ENCODE results near the gene WBP1. TPM values are rescaled to one million over a fixed set of nuclear protein-coding genes. Genes with fewer than 3 reads are reported as not detected.

The WBP1 gene
- total RNA-seq, 4 donors from 2014 or later, result 40.0 to 56.4 (median 47.2) TPM

DNA sequence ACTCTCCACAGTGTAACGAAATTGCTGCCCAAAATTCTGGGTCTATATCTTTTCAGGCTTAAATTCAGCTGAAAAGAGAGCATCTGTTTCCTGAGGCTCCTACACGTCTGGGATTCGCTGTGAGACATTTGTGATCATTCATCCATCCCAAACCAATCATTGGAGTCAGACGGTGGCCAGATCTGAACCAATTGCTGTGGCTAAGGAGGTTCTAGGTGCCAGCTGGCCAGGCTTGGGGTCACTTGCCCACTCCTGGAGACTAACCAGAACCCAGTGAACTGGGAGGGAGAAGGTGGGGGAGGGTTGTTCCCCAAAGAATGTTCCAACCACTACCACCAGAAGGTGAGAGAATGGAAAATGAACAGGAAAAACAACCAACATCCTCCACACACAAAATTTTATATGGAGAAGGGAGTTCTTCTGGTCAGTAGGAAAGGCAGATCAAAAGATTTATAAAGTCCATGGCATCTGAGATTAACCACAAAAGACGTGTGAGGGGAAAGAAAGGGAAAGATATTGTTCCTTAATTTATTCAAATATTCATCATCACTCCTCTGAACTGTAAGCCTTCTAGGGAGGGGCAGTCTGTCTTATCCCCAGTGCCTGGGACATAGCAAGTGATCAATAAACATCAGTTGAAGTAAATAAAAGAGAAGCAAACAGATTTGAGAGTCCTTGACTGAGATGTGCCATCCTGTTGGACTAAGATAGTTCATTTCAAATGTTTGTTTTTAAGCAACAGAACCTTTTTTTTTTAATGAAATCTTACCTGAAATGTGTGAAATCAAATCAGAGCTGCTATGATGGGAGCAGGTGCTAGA is 13.5 kb upstream of the WBP1 start:
- Histone ChIP-seq H3K4me3 (no peak overlapping the region), H3K4me1 (peaks cover 17 to 27% (median 22%) of the 10 kb centered on the region in 4 donors), H3K27ac (replicated peaks in 1 of 4) (no peak overlapping the region), H3K36me3 (no peaks in the 10 kb centered on the region), H3K27me3 (peaks cover 0 to 30% (median 7%) of the 10 kb centered on the region in 4 donors), H3K9me3 (no peaks in the 10 kb centered on the region)
- intact Hi-C loops (cut with DNase I), result no loop called here
- WGBS, result 22% methylated on average over 5 of the region's 5 CpGs
- DNase-seq (ENCODE audit: extremely low spot score), result no peak
- TF ChIP-seq EP300 (IDR thresholded peaks at IDR 0.05), result no peak
- TF ChIP-seq POLR2A (IDR thresholded peaks at IDR 0.05; ENCODE audit: low read depth), result no peak
- TF ChIP-seq CTCF (IDR thresholded peaks at IDR 0.05), result no peak
- TF ChIP-seq POLR2AphosphoS5 (IDR thresholded peaks at IDR 0.05), result no peak

DNA sequence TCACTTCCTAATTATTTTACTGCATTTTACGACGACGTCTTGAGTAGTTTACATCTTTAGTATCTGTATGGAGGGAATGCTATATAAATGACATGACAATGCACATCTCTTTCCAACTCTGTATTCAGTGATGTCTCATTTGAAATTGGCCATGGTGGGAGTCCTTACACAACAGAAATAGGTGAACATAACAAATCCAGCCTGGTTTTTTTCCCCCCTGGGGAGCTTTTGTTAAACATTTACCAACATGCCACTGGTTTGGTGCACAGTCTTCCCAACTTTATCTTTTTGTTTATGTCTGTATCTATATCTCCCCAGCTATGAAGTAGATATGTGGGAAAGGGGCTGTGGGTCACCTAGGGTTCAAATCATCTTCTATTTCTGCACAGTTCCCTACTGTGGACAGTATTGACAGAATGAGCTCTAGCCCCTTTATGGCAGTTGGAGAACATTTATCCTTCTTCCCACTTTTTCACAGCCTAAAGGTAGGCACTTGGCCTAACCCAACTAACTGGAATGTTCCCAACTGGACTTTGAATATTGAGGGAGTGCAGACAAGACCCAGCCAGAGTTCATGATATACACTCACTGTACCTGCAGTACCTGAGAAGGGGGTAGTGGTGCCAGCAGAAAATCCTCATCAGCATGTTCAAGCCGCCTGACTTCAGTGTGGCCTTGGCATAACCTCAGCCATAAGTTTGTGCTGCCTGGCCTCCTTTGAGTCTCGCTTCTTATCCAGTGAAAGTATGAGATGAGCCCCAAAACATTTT is 10.8 kb upstream of the WBP1 start:
- intact Hi-C loops (cut with DNase I), result no loop called here
- Histone ChIP-seq H3K4me1 (peaks cover 0 to under 1% (median under 1%) of the 10 kb centered on the region in 4 donors), H3K9me3 (no peaks in the 10 kb centered on the region), H3K4me3 (no peak overlapping the region), H3K36me3 (no peaks in the 10 kb centered on the region), H3K27ac (replicated peaks in 1 of 4) (no peak overlapping the region), H3K27me3 (peaks cover 0 to 15% (median under 1%) of the 10 kb centered on the region in 4 donors)
- TF ChIP-seq POLR2AphosphoS5 (IDR thresholded peaks at IDR 0.05) (no peak), EP300 (IDR thresholded peaks at IDR 0.05) (no peak), CTCF (IDR thresholded peaks at IDR 0.05) (no peak), POLR2A (IDR thresholded peaks at IDR 0.05; ENCODE audit: low read depth) (no peak)
- WGBS, result 84% methylated on average over 5 of the region's 5 CpGs
- DNase-seq (ENCODE audit: extremely low spot score), result no peak

DNA sequence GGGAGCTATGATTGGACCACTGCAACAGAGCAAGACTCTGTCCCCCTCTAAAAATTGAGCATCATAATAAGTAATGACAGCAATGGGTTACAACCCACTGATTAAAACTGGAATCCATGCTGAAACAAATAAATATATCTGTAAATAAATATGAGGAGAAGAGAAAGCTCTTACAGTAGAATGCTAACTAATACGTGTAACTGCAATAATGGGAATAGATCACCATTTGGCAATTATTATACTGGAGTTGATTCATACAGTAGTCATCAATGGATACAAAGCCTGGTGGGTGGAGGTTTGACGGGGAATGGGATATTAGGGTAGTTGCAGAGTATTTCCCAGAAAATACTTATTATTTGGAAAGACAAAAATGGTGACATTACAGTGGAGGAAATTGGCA is 9.5 kb upstream of the WBP1 start:
- Histone ChIP-seq H3K9me3 (no peaks in the 10 kb centered on the region), H3K4me1 (no peaks in the 10 kb centered on the region), H3K27ac (replicated peaks in 1 of 4) (no peak overlapping the region), H3K36me3 (no peaks in the 10 kb centered on the region), H3K4me3 (no peak overlapping the region), H3K27me3 (peaks cover 0 to 6% (median 0%) of the 10 kb centered on the region in 4 donors)
- 67% methylated on average over 2 of the region's 2 CpGs for WGBS
- no peak for DNase-seq (ENCODE audit: extremely low spot score)
- intact Hi-C loops (cut with DNase I), result no loop called here
- no peak for TF ChIP-seq CTCF (IDR thresholded peaks at IDR 0.05)
- TF ChIP-seq POLR2AphosphoS5 (IDR thresholded peaks at IDR 0.05), result no peak
- TF ChIP-seq POLR2A (IDR thresholded peaks at IDR 0.05; ENCODE audit: low read depth), result no peak
- TF ChIP-seq EP300 (IDR thresholded peaks at IDR 0.05), result no peak

DNA sequence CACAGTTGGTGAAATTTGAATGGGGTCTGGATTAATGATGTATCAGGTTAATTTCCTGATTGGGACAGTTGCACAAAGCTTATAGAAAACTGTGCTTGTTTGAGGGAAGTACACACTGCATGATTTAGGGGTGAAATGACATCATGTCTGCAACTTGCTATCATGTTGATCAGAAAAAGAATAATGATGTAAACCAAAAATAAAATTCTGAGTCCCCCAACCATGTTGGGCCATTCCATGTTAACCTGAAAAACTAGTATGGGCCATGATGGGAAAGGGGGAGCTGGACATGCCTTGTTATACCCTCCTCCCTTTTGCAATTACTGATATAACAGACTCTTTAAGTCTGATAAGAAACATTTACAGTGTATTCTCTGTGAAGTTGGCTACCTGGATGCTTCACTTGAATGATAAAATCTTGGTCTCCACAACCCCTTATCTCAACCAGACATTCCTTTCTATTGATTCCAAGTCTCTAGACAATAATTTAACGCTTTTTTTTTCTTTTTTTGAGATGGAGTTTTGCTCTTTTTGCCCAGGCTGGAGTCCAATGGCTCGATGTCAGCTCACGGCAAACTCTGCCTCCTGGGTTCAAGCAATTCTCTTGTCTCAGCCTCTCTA is 7.6 kb upstream of the WBP1 start:
- Histone ChIP-seq H3K4me3 (no peak overlapping the region), H3K36me3 (no peaks in the 10 kb centered on the region), H3K4me1 (peaks cover 6 to 11% (median 9%) of the 10 kb centered on the region in 4 donors), H3K27me3 (peaks cover 0 to 3% (median 0%) of the 10 kb centered on the region in 4 donors), H3K27ac (replicated peaks in 1 of 4) (no peak overlapping the region), H3K9me3 (no peaks in the 10 kb centered on the region)
- intact Hi-C loops (cut with DNase I), result no loop called here
- TF ChIP-seq POLR2AphosphoS5 (IDR thresholded peaks at IDR 0.05) (no peak), CTCF (IDR thresholded peaks at IDR 0.05) (no peak), EP300 (IDR thresholded peaks at IDR 0.05) (no peak), POLR2A (IDR thresholded peaks at IDR 0.05; ENCODE audit: low read depth) (no peak)
- 84% methylated on average over 3 of the region's 3 CpGs for WGBS
- DNase-seq (ENCODE audit: extremely low spot score), result no peak

Measured in esophagus muscularis mucosa (tissue), 4 donors.